ENCODE measurements around the gene THRA.
A peak's percentile ranks its signal among the peaks of the same experiment; 100 is the strongest.
"Not testable (repeated sequence)": the region's sequence is repeated elsewhere in the genome, so short reads cannot be mapped to it uniquely, and the experiment has no call there.

THRA gene

DNA sequence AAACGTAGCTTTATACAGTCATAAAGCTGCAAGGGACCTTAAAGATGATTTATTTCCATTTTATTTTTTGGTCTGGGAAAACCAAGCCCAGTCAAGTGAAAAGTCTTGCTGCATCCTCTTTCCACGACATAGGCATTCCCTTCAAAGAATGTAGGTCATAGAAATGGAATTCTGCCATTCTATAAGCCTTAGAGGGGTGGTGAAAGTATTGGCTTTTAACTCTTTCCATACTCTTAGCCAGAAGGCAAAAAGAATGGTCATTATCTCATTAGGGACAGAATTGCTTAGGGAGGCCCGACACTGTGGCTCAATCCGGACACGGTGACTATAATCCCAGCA, 51.1 kb downstream of the THRA start:
- no peak for DNase-seq

DNA sequence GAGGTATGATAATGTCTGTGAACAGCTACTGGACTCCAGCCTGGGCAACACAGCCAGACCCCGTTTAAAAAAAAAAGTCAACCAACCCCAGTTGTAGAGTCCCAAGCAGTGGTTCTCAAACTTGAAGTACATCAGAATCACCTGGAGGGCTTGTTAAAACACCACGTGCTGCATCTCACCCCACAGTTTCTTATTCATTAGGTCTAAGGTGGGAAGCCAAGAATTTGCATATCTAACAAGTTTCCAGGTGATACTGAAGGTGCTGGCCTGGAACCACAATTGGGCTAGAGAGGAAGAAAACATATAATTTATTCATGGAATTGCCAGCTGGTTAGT, 52.3 kb downstream of the THRA start:
- no peak for DNase-seq

DNA sequence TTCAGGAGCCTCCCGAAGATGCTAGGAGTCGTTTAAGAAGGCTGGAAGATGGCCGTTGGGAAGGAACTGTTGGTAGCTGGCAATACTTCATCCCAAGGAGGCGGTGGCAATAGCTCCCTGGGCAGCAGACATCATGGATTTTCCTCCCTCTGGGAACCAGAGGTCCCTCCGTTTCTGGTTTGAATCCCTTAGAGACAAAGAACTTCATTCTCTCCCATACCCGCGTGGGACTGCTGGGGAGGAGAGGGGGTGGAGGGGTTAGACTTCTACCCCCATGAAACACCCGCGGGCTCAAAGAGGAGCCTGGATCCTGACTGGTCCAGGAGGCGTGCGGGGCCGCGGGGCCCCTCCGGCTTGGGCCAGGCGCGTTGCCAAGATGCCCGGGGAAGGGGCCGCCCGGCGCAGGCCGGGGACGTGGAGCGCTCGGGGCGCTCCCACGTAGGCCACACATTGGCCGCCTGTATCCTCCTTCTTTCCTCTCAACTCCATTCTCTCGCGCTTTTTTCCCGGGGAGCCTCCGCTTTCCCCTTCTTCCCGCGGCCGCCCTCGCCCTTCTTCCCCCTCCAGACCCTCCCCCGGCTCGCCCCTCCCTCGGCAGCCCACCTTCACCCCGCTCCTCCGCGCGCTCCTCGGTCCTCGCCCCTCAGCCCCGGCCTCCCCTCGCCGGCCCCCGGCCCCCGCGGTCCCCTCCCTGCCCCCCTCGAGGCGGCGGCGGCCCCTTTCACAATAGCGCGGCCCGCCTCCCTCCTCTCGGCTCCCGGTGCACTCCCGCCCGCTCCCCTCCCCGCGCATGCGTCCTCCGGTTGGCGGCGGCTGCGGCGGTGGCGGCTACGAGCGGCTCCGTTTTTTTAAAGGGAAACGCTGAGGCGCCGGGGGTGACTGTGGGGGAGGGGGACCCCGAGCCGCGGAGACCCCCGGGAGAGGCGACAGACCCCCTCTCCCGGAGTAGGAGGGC, 58.7 kb downstream of the THRA start, which contains the start of gene MSL1:
MSL1 (plus strand) TSS at position 791 of the 955 bp plus-strand sequence. CDS start 642 bp downstream, outside the sequence.
- peak; percentile 83 to 86 for DNase-seq

DNA sequence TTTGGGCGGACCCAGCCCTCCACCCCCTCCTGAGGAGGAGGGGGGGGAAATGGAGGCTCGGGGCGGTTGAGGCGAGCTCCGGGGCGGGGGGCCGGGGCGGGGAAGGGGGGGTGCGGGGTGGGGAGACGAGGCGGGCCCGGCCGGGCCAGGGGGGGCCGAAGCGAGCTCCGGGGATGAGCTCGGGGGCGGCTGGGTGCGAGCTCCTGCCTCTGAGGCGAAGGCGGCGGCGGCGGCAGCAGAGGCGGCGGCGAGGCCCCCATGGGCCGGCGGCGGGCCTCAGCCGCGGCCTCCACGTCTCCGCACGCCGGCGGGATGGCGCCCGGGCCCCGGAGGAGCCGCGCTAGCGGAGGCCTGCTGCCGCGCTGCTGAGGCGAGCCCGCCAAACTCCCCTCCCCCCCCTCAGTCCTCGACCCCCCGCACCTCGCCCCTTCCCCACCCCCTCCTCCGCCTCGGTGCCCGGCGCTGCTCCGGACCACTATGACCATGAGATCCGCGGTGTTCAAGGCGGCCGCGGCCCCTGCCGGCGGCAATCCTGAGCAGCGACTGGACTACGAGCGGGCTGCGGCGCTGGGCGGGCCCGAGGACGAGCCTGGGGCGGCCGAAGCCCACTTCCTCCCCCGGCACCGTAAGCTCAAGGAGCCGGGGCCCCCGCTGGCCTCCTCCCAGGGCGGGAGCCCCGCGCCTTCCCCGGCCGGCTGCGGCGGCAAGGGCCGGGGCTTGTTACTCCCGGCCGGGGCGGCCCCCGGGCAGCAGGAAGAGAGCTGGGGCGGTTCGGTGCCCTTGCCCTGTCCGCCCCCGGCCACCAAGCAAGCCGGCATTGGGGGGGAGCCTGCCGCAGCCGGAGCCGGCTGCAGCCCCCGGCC, 59.6 kb downstream of the THRA start:
- peak in 1 of 2 experiments; percentile 35 for DNase-seq

DNA sequence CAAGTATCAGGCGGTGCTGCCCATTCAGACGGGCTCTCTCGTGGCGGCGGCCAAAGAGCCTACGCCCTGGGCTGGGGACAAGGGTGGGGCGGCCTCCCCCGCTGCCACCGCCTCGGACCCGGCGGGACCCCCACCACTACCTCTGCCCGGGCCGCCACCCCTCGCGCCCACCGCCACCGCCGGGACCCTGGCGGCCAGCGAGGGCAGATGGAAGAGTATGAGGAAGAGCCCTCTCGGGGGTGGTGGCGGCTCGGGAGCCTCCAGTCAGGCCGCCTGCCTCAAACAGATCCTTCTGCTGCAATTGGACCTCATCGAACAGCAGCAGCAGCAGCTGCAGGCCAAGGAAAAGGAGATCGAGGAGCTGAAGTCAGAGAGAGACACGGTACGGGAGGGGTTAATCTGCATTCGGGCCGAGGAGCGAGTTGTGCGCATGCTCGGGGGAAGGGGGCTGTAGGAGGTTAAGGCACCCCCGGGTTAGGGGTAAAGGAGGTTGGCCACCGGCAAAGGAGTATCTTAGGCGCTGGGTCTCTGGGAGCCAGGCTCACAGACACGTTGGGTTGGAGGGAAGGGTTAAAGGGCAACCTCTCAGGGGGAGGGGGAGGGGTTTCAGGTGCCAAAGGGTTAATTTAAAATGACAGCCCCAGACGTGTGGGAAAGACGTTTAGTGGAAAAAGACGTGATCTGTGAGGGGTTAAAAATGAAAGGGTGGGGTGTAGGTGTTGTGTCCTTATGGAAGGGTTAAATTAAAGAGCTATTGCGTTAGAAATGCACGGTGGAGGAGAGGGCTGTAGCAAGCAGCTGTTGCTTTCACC, 60.4 kb downstream of the THRA start:
- peak; percentile 55 to 56 for DNase-seq

DNA sequence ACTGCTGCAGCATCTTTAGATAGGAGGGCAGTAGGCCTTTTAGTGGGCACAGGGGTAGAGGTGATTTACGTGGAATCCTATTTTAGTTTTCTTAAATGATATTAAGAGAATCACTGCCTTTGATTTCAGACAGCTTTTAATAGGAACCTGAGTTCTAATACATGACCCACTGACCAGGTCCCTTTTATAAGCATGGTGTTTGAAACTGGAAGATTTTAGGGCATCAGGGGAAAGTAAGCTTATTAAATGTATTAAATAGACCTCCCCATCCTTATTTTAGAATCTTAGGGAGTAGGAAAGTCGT, 61.0 kb downstream of the THRA start:
- DNase-seq = no peak

DNA sequence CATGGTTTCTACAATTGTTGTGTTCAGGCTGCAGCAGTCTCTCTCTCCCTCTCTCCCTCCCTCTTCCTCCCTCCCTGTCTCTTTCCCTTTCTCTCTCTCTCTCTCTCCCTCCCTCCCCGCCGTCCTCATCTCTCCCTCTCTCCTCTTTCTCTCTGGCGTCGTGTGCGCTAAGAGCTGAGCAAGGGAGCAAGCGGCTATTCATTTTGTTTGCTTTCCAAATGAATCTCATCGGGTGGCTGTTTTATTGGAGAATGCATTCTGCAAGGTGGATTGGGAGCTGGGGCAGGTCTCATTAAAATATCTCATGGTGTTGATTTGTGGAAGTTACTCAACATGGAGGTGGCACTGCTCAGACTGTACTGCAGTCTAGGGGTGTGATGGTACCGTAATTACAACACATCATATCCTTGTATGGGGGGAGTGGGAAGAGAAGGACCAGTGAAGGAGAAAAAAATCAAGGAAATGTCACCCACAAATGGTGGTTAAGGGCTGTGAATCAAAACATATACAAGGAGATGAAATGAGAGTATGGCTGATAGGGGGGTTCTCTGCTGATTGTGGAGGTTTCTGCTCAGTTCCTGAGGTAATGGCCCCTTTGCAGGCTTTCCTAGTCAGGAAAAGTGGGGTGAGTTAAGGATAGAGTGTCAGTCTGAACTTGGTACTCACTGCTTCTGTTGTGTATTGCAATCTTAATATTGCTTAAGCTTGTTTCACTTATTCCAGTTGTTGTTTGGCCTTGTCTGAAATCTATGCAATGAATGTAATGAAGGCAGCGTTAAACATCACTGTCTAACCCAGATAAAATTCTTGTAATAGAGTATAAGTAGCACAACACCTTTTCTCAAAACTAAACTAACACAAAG, 61.7 kb downstream of the THRA start:
- no peak for DNase-seq

DNA sequence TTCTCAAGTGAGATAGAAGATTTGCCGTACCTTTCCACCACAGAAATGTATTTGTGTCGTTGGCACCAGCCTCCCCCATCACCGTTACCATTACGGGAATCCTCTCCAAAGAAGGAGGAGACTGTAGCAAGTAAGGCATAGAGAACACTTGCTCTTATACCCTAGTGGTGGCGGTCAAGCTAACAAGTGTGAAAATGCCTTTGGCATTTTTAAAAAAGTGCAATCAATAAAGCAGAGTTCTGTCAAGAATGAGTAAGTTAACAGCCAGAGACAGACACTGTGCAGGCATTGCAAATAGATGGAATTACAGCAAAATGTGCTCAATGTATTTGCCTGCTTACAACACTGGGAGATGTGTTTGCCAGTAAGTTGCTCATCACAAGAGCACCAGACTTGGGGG, 66.7 kb downstream of the THRA start:
- DNase-seq = no peak

DNA sequence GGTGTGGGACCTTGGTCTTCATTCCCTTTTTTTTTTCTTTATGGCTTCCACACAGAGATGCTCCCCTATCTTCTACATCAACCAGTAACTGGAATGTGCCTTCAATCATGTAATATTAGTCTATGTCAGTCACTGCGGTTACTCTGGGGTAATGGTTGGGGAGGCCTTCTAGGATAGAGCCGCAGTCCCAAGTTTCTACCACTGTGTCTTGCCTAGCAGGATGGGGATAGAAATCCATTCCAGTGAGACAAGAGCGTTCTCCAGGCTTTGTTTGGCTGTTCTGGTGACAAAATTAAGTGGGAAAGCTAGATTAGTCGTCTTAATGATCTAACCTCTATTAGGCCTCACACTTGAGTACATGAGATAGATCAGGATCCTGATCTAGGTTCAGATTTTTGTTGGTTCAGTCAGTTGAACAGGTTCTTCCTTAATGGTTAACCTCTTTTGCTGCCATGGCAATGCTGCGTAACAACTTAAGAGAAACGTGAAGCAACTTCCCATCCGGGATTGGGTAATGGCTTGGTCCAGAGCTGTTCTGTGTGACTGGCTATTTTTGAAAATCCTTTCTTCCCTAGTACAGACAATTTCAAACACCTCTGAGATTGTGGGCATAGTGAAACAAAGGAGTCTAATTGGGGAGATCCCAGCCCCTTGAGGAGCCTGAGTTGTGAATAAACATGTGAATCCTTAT, 67.7 kb downstream of the THRA start:
- DNase-seq = no peak

DNA sequence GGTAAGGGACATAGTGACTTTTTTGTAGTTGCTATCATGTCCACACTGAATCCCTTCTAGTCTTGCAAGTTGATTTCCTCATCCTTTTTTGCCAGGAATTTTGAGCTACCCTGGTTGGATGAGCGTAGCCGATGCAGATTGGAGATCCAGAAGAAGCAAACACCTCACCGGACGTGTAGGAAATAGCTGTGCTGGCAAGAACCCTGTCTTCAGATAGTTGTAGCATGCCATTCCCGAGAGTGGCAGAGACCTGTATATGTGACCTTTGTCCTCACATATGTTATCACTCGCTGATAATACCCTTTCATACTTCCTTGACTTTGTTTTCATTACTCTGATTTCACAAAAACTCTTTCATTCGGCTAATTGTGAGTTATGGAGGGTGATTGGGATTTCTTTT, 71.4 kb downstream of the THRA start:
- DNase-seq = no peak

DNA sequence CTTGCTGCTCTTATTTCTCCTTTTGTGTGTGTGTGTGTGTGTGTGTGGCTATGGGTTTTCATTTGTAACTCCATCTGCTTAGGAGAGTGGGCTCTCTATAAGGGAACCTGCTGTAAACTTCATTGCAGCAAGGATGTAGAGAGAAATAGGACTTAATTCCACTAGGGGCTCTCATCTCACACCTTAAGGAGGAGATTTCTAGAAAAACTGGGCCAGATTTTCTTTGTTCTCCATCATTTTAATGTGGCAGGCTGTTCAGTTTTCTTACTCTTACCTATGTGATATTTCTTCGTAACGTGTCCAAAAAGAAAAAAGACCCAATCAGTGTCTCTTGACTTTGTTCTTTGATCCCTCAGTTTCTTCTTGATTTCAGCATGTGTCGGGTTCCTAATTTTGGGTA, 73.1 kb downstream of the THRA start:
- DNase-seq = no peak

DNA sequence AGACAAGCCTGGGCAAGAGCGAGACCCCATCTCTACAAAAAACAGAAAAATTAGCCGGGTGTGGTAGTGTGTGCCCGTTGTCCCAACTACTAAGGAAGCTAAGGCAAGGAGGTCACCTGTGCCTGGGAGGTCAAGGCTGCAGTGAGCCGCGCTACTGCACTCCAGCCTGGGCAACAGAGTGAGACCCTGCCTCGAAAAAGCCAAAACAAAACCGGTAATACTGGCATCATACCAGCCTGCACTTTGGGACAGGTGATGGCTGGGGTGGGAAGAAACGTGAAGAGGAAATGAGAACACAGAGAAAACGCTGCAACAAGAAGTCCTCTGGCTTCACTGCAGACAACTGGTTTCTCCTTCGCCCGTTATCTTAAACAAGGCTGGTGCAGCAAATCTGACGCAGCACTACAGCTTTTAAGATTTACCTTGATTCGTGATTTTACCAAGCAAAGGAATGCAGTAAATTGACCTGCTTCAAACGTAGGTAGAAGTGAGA, 76.8 kb downstream of the THRA start:
- DNase-seq = no peak

DNA sequence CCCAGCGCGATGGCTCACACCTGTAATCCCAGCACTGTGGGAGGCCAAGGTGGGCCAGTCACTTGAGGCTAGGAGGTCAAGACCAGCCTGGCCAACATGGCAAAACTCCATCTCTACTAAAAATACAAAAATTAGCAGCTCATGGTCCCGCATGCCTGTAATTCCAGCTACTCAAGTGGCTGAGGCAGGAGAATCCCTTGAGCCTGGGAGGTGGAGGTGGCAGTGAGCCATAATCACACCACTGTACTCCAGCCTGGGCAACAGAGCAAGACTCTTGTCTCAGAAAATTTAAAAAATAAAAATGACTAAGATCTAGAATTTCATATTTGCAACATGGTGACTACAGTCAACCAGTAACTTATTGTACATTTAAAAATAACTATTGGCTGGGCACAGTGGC, 80.4 kb downstream of the THRA start:
- not testable (repeated sequence) for DNase-seq

Measured in stimulated activated CD4-positive, alpha-beta T cell treated with anti-CD3 and anti-CD28 coated beads, Interleukin-4, amount 100 ng/mL, for 4 hours (primary cell).